ENCODE data around the gene NMNAT3.

- TF ChIP-seq POLR2A (IDR thresholded peaks at IDR 0.05; ENCODE audit: low read length): no peak
- no peak for TF ChIP-seq GATA1 (IDR thresholded peaks at IDR 0.05; ENCODE audit: low read depth, low read length)
Observed at GRCh38 chr3:139602003-139602402, 75.8 kb downstream of the NMNAT3 start.

Data from erythroblast (primary cell).